Stimulated activated naive B cell treated with anti-CD40 and anti-IgM and Interleukin-4, amounts not matched to agents 10 μg/mL and 1 μg/mL and 100 μg/mL, for 72 hours (primary cell): ENCODE measurements around the gene MYH14.

ENCODE experiments used
- ATAC-seq, 2 donors: fragments of 150-1000 bp; cut with Tn5 transposase; replicated peaks; 2 replicates each; pipeline ENCODE4 v1.10.0; 2021; ENCODE audit warnings: moderate library complexity in 1 of 2
- DNase-seq: peaks from one replicate; pipeline ENCODE4 v3.0.0; 2021
- H3K27ac Mint-ChIP-seq: one replicate; pipeline ENCODE4 v1.8.0; 2022; ENCODE audit warnings: mild to moderate bottlenecking, mixed read lengths
- H3K27me3 Mint-ChIP-seq, 2 donors: one replicate each; pipeline ENCODE4 v1.8.0; 2022; ENCODE audit warnings: mixed read lengths in 2 of 2
- H3K36me3 Mint-ChIP-seq, 2 donors: one replicate each; pipeline ENCODE4 v1.8.0; 2022; ENCODE audit warnings: mixed read lengths in 2 of 2, mild to moderate bottlenecking in 1 of 2
- H3K4me1 Mint-ChIP-seq, 2 donors: one replicate each; pipeline ENCODE4 v1.8.0; 2022; ENCODE audit warnings: mixed read lengths in 2 of 2, mild to moderate bottlenecking in 1 of 2
- H3K4me3 Mint-ChIP-seq, 2 donors: one replicate each; pipeline ENCODE4 v1.8.0; 2022; ENCODE audit warnings: mild to moderate bottlenecking in 2 of 2, mixed read lengths in 2 of 2, moderate library complexity in 1 of 2
- H3K9me3 Mint-ChIP-seq, 2 donors: one replicate each; pipeline ENCODE4 v1.8.0; 2022; ENCODE audit warnings: mixed read lengths in 2 of 2, mild to moderate bottlenecking in 1 of 2

The MYH14 gene

GRCh38 chr19:50290011-50290410, 86.6 kb downstream of the MYH14 start:
- peaks cover 52 to 72% of the 10 kb centered on the region in 2 donors for H3K27me3 Mint-ChIP-seq
- no peaks in the 10 kb centered on the region for H3K4me1 Mint-ChIP-seq
- no peak overlapping the region for H3K27ac Mint-ChIP-seq
- ATAC-seq: no peak
- H3K4me3 Mint-ChIP-seq: no peak overlapping the region
- peaks cover 22 to 26% of the 10 kb centered on the region in 2 donors for H3K9me3 Mint-ChIP-seq
- no peak for DNase-seq
- H3K36me3 Mint-ChIP-seq: peaks cover 9 to 14% of the 10 kb centered on the region in 2 donors

DNA sequence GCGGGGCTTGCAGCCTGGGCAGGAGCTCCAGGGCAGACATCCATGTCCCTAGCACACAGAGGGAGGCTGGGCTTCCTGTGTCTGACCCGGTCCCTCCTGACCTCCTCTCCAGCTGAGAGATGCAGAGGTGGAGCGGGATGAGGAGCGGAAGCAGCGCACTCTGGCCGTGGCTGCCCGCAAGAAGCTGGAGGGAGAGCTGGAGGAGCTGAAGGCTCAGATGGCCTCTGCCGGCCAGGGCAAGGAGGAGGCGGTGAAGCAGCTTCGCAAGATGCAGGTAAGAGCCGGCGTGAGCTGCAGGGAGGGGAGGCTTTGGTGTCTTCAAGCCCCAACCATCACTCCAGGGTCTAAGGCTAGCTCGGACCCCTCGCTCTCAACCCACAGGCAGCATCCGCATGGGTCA, 87.4 kb downstream of the MYH14 start:
- Mint-ChIP-seq H3K4me3 (no peak overlapping the region), H3K27me3 (peaks cover 50 to 68% of the 10 kb centered on the region in 2 donors), H3K4me1 (no peaks in the 10 kb centered on the region), H3K9me3 (peaks cover 19 to 23% of the 10 kb centered on the region in 2 donors), H3K27ac (no peak overlapping the region), H3K36me3 (peaks cover 7 to 14% of the 10 kb centered on the region in 2 donors)
- DNase-seq: no peak
- ATAC-seq: no peak

- H3K27me3 Mint-ChIP-seq: peaks cover 47 to 69% of the 10 kb centered on the region in 2 donors
Observed at GRCh38 chr19:50292216-50292827, 88.9 kb downstream of the MYH14 start.

GRCh38 chr19:50293263-50294004, 90.0 kb downstream of the MYH14 start:
- Mint-ChIP-seq H3K36me3 (peaks cover 5 to 10% of the 10 kb centered on the region in 2 donors), H3K4me1 (no peaks in the 10 kb centered on the region), H3K27me3 (peaks cover 47 to 66% of the 10 kb centered on the region in 2 donors), H3K4me3 (no peak overlapping the region), H3K9me3 (peaks cover 8 to 12% of the 10 kb centered on the region in 2 donors), H3K27ac (no peak overlapping the region)
- ATAC-seq (no peak), DNase-seq (no peak)

More at GRCh38 chr19:50292216-50292827, 88.9 kb downstream of the MYH14 start:
- Mint-ChIP-seq H3K9me3 (peaks cover 9 to 17% of the 10 kb centered on the region in 2 donors), H3K4me3 (peak overlapping the region in 1 of 2 donors; percentile 26), H3K27ac (no peak overlapping the region), H3K36me3 (peaks cover 6 to 10% of the 10 kb centered on the region in 2 donors), H3K4me1 (no peaks in the 10 kb centered on the region)
- ATAC-seq (no peak), DNase-seq (no peak)

GRCh38 chr19:50300051-50300450, 96.6 kb downstream of the MYH14 start:
- no peaks in the 10 kb centered on the region for H3K9me3 Mint-ChIP-seq
- ATAC-seq: no peak

GRCh38 chr19:50300814-50301606, 97.6 kb downstream of the MYH14 start:
- Mint-ChIP-seq H3K27ac (no peak overlapping the region), H3K27me3 (peaks cover 31 to 37% of the 10 kb centered on the region in 2 donors), H3K36me3 (peaks cover 0 to 1% of the 10 kb centered on the region in 2 donors), H3K9me3 (no peaks in the 10 kb centered on the region), H3K4me1 (peaks cover 6% of the 10 kb centered on the region in 2 donors), H3K4me3 (no peak overlapping the region)
- DNase-seq: no peak
- peak; percentile 99 to 100 for ATAC-seq

More at GRCh38 chr19:50300051-50300450, 96.6 kb downstream of the MYH14 start:
- Mint-ChIP-seq H3K27ac (no peak overlapping the region), H3K36me3 (peaks cover 0 to 1% of the 10 kb centered on the region in 2 donors), H3K4me1 (peaks cover 6% of the 10 kb centered on the region in 2 donors), H3K4me3 (no peak overlapping the region), H3K27me3 (peaks cover 28 to 31% of the 10 kb centered on the region in 2 donors)
- no peak for DNase-seq

DNA sequence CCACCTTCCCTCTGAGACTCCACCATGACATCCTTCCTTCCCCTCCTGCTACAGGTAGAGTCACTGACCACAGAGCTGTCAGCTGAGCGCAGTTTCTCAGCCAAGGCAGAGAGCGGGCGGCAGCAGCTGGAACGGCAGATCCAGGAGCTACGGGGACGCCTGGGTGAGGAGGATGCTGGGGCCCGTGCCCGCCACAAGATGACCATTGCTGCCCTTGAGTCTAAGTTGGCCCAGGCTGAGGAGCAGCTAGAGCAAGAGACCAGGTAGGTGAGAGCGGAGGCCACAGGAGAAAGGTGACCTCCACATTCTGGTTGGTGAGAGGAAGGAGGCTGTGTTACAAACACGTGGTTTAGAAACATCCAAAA, 98.2 kb downstream of the MYH14 start:
- no peak for ATAC-seq
- Mint-ChIP-seq H3K27ac (no peak overlapping the region), H3K9me3 (no peaks in the 10 kb centered on the region), H3K36me3 (peaks cover 0 to 1% of the 10 kb centered on the region in 2 donors), H3K27me3 (peaks cover 32 to 35% of the 10 kb centered on the region in 2 donors), H3K4me3 (no peak overlapping the region), H3K4me1 (peaks cover 6% of the 10 kb centered on the region in 2 donors)
- no peak for DNase-seq

GRCh38 chr19:50303558-50303957, 100.1 kb downstream of the MYH14 start:
- Mint-ChIP-seq H3K27ac (no peak overlapping the region), H3K9me3 (peaks cover 7 to 8% of the 10 kb centered on the region in 2 donors), H3K27me3 (peaks cover 42 to 43% of the 10 kb centered on the region in 2 donors)

DNA sequence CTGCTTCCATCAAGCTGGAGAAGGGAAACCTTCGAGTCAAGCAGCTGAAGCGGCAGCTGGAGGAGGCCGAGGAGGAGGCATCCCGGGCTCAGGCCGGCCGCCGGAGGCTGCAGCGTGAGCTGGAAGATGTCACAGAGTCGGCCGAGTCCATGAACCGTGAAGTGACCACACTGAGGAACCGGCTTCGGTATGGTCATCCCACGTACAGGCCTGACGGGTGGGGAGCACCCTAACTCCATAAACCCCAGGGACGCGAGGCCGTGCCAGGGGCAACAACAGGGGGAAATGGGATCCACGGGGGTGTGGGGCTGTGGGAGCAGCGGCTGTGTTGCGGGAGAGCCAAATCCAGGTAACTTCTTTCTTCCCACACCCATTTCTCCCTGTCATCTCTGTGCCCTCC, 105.6 kb downstream of the MYH14 start:
- H3K27me3 Mint-ChIP-seq: peaks cover 67 to 73% of the 10 kb centered on the region in 2 donors
- DNase-seq (no peak), ATAC-seq (no peak)
- no peak overlapping the region for H3K4me3 Mint-ChIP-seq
- peaks cover 5 to 8% of the 10 kb centered on the region in 2 donors for H3K36me3 Mint-ChIP-seq
- H3K9me3 Mint-ChIP-seq: peaks cover 9 to 10% of the 10 kb centered on the region in 2 donors
- H3K4me1 Mint-ChIP-seq: peaks cover 9 to 12% of the 10 kb centered on the region in 2 donors
- H3K27ac Mint-ChIP-seq: no peak overlapping the region

More at GRCh38 chr19:50303558-50303957, 100.1 kb downstream of the MYH14 start:
- Mint-ChIP-seq H3K36me3 (peaks cover 4 to 7% of the 10 kb centered on the region in 2 donors), H3K4me3 (no peak overlapping the region), H3K4me1 (peaks cover 6% of the 10 kb centered on the region in 2 donors)
- DNase-seq (no peak), ATAC-seq (no peak)

GRCh38 chr19:50309396-50310125, 106.1 kb downstream of the MYH14 start:
- H3K27me3 Mint-ChIP-seq: peaks cover 71 to 76% of the 10 kb centered on the region in 2 donors
- H3K27ac Mint-ChIP-seq: no peak overlapping the region
- DNase-seq (no peak), ATAC-seq (no peak)
- no peak overlapping the region for H3K4me3 Mint-ChIP-seq
- H3K4me1 Mint-ChIP-seq: peaks cover 13 to 15% of the 10 kb centered on the region in 2 donors
- peaks cover 5 to 8% of the 10 kb centered on the region in 2 donors for H3K36me3 Mint-ChIP-seq
- peaks cover 9 to 10% of the 10 kb centered on the region in 2 donors for H3K9me3 Mint-ChIP-seq

DNA sequence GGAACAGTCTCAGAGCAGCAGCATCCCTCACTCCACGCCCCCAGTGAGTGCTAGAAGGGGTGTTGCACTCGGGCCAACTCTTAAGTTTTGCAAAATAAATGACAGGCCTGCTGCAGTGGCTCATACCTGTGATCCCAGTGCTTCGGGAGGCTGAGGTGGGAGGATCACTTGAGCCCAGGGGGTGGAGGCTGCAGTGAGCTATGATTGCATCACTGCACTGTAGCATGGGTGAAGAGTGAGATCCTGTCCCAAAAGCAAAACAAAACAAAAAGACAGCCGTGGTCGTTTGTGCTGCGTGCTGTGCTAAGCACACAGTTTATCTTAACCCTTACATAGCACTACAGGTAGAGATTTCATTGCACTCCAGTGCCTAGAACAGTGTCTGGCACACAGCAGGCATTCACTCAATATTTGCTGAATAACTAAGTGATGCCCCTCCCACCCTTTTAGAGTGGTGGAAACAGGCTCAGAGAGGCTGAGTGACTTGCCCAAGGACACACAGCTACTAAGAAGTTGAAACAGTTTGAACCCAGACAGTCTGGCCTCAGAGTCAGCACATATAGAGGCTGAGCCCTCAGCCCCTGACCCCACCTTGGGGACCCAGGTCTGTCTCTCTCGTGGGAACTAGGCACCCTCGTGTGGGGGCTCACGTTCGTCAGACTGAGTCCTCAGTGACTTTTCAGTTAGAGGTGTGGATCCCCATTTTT, 107.5 kb downstream of the MYH14 start:
- Mint-ChIP-seq H3K4me3 (no peak overlapping the region), H3K27ac (no peak overlapping the region), H3K9me3 (peaks cover 9 to 10% of the 10 kb centered on the region in 2 donors), H3K4me1 (peaks cover 21 to 26% of the 10 kb centered on the region in 2 donors), H3K36me3 (peaks cover 5 to 12% of the 10 kb centered on the region in 2 donors), H3K27me3 (peaks cover 72 to 77% of the 10 kb centered on the region in 2 donors)
- ATAC-seq (no peak), DNase-seq (no peak)

GRCh38 chr19:50311723-50312635, 108.6 kb downstream of the MYH14 start:
- H3K27ac Mint-ChIP-seq: peak overlapping the region; percentile 27
- peaks cover 9 to 10% of the 10 kb centered on the region in 2 donors for H3K9me3 Mint-ChIP-seq
- ATAC-seq: peak in 1 of 2 donors; percentile 17
- DNase-seq: no peak
- peaks cover 76% of the 10 kb centered on the region in 2 donors for H3K27me3 Mint-ChIP-seq
- peaks cover 5 to 20% of the 10 kb centered on the region in 2 donors for H3K36me3 Mint-ChIP-seq
- H3K4me3 Mint-ChIP-seq: peak overlapping the region in 1 of 2 donors; percentile 37
- H3K4me1 Mint-ChIP-seq: peaks cover 27 to 32% of the 10 kb centered on the region in 2 donors
